ENCODE measurements around the gene STXBP1. TPM values are rescaled to one million over a fixed set of nuclear protein-coding genes. Genes with fewer than 3 reads are reported as not detected.

The STXBP1 gene
- total RNA-seq, 4 donors from 2014 or later, result 96.3 to 142 (median 105) TPM

DNA sequence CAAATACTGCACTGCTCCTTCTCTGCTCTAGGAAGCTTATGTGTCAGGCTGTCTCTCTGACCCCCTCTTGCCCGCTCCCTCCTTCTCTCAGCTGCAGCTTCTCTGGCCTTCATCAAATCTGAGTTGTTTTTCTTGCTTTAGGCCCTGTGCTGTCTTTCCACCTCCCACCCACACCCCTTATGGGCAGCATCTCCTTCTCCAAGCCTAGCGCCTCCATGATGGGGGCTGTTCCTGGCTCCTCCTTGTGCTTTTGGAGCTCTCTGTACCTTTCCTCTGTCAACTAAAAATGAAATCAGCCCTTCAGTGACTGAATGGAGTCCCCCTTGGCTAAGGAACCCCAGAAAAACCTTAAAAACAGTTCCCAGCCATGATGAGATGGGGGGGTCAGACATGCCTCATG is 88.1 kb downstream of the STXBP1 start:
- WGBS, 2 donors, result 96% methylated on average over 2 of the region's 2 CpGs
- no peak for DNase-seq (ENCODE audit: low spot score in 2 of 2)
- Histone ChIP-seq H3K27me3 (peaks cover 0 to under 1% of the 10 kb centered on the region in 2 donors), H3K4me1 (peaks cover 0 to 25% (median 3%) of the 10 kb centered on the region in 4 donors), H3K4me3 (no peak overlapping the region), H3K27ac (peak overlapping the region in 2 of 4 donors; percentile 95), H3K9me3 (no peaks in the 10 kb centered on the region), H3K36me3 (no peaks in the 10 kb centered on the region)
- TF ChIP-seq CTCF (IDR thresholded peaks at IDR 0.05), result no peak
- no peak for TF ChIP-seq EP300 (IDR thresholded peaks at IDR 0.05)
- no peak for TF ChIP-seq POLR2A (IDR thresholded peaks at IDR 0.05)

- Histone ChIP-seq H3K4me3 (no peak overlapping the region), H3K9me3 (no peaks in the 10 kb centered on the region), H3K27me3 (peaks cover 0 to 7% of the 10 kb centered on the region in 2 donors), H3K4me1 (peaks cover 0 to 19% (median 3%) of the 10 kb centered on the region in 4 donors), H3K27ac (no peak overlapping the region), H3K36me3 (no peaks in the 10 kb centered on the region)
- TF ChIP-seq CTCF (IDR thresholded peaks at IDR 0.05) (no peak), POLR2A (IDR thresholded peaks at IDR 0.05) (no peak), EP300 (IDR thresholded peaks at IDR 0.05) (no peak)
- 75 to 79% methylated on average over 5 of the region's 5 CpGs for WGBS, 2 donors
- DNase-seq (ENCODE audit: low spot score in 2 of 2), result no peak
These were observed 88.6 kb downstream of the STXBP1 start for GRCh38 chr9:127700594-127701255.

DNA sequence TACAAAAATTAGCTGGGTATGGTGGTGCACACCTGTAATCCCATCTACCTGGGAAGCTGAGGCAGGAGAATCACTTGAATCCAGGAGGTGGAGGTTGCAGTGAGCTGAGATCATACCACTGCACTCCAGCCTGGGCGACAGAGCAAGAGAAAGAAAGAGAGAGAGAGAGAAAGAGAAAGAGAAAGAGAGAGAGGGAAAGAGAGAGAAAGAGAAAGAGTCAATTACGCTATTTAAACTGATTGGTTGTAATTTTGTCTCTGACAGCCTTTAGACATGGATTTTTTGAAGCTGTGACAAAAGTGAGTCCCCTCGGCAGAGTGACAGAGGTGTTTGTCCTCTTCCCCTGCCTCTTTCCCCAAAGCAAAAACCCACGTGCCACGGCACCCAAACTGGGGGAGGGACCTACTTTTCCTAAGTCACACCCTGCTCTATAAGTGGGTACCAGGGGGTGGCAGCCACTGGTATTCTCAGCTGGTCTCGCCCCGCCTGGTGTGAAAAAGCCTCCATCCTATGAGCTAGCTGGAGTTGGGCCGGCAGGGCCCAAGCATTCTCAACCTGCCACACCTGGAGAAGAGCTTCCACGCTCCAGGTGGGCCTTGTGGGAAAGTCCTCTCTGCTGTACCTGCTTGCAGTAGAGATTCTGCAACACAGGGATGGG is 91.3 kb downstream of the STXBP1 start:
- TF ChIP-seq POLR2A (IDR thresholded peaks at IDR 0.05) (no peak), EP300 (IDR thresholded peaks at IDR 0.05) (no peak), CTCF (IDR thresholded peaks at IDR 0.05) (no peak)
- Histone ChIP-seq H3K27me3 (peaks cover 0 to 9% of the 10 kb centered on the region in 2 donors), H3K9me3 (no peaks in the 10 kb centered on the region), H3K4me3 (no peak overlapping the region), H3K36me3 (no peaks in the 10 kb centered on the region), H3K27ac (no peak overlapping the region), H3K4me1 (peaks cover 0 to 16% (median 3%) of the 10 kb centered on the region in 4 donors)
- DNase-seq (ENCODE audit: low spot score in 2 of 2), result no peak
- WGBS, 2 donors, result 66 to 71% methylated on average over 9 of the region's 9 CpGs

DNA sequence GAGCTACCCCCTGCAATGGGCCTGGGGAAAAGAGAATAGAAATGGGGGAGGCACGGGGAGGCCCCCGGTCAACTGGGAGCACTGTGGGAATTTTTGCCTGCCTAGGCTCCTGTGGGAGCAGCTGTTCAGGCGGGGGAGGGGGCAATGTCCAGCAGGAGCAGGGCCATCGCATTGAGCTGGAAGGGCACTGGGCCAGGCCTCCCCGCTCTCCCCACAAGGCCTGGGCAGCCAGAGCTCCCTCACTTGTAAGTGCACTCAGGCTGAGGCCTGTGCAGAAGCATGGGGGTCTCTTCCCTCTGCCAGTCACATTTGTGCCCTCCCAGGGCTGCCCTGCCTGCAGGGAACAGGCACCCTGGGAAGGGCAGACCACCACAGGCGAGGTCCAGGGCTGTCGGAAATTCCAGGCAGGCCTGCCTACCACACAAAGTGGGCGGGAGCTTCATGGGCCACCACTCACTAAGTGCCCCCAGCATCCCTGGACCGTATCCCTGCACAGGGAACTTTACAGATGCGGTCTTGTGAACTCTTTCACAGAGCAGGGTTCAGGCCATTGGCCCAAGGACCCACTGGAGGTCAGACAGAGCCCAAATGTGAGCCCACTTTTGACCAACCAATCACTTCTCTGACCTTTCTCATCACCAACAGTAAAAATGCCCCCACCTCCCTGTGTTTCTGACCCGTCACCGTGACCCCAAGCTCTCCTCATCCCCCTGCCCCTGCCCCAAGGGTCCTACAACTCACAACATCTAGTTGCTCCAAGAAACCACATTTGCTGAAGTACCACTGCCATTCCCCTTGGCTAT is 93.7 kb downstream of the STXBP1 start:
- Histone ChIP-seq H3K9me3 (no peaks in the 10 kb centered on the region), H3K27ac (no peak overlapping the region), H3K36me3 (no peaks in the 10 kb centered on the region), H3K4me3 (no peak overlapping the region), H3K27me3 (peaks cover 0 to 9% of the 10 kb centered on the region in 2 donors), H3K4me1 (no peaks in the 10 kb centered on the region)
- no peak for DNase-seq (ENCODE audit: low spot score in 2 of 2)
- WGBS, 2 donors, result 76 to 77% methylated on average over 8 to 12 of the region's 12 CpGs
- TF ChIP-seq CTCF (IDR thresholded peaks at IDR 0.05), result no peak
- no peak for TF ChIP-seq POLR2A (IDR thresholded peaks at IDR 0.05)
- TF ChIP-seq EP300 (IDR thresholded peaks at IDR 0.05), result no peak

All from tibial nerve (tissue), 4 donors.